ENCODE measurements around the gene GRHL3.
A peak's percentile ranks its signal among the peaks of the same experiment; 100 is the strongest.

GRHL3 gene

GRCh38 chr1:24293392-24294227 is 25.5 kb upstream of the GRHL3 start:
- H3K4me3 ChIP-seq (replicated peaks in 1 of 2; ENCODE audit: low read depth in 2 of 2, low read length in 2 of 2): no peak overlapping the region
- DNase-seq (ENCODE audit: low read depth in 2 of 2): no peak
- no peak for TF ChIP-seq CTCF (IDR thresholded peaks at IDR 0.05; ENCODE audit: low read depth, low read length)

GRCh38 chr1:24294228-24294672 is 24.9 kb upstream of the GRHL3 start:
- peak; percentile 96 to 99 for DNase-seq (ENCODE audit: low read depth in 2 of 2)
- TF ChIP-seq CTCF (IDR thresholded peaks at IDR 0.05; ENCODE audit: low read depth, low read length): no peak
- H3K4me3 ChIP-seq (replicated peaks in 1 of 2; ENCODE audit: low read depth in 2 of 2, low read length in 2 of 2): no peak overlapping the region

GRCh38 chr1:24294716-24295371 is 24.3 kb upstream of the GRHL3 start:
- DNase-seq (ENCODE audit: low read depth in 2 of 2): peak; percentile 83 to 94
- TF ChIP-seq CTCF (IDR thresholded peaks at IDR 0.05; ENCODE audit: low read depth, low read length): peak; percentile 9
- no peak overlapping the region for H3K4me3 ChIP-seq (replicated peaks in 1 of 2; ENCODE audit: low read depth in 2 of 2, low read length in 2 of 2)

- DNase-seq (ENCODE audit: low read depth in 2 of 2): no peak
- no peak for TF ChIP-seq CTCF (IDR thresholded peaks at IDR 0.05; ENCODE audit: low read depth, low read length)
- no peak overlapping the region for H3K4me3 ChIP-seq (replicated peaks in 1 of 2; ENCODE audit: low read depth in 2 of 2, low read length in 2 of 2)
These were observed 23.6 kb upstream of the GRHL3 start for GRCh38 chr1:24295535-24295934.

- no peak for TF ChIP-seq CTCF (IDR thresholded peaks at IDR 0.05; ENCODE audit: low read depth, low read length)
These were observed 21.8 kb upstream of the GRHL3 start for GRCh38 chr1:24297187-24297851.

GRCh38 chr1:24297852-24298232 is 21.3 kb upstream of the GRHL3 start:
- DNase-seq (ENCODE audit: low read depth in 2 of 2): no peak
- TF ChIP-seq CTCF (IDR thresholded peaks at IDR 0.05; ENCODE audit: low read depth, low read length): no peak
- H3K4me3 ChIP-seq (replicated peaks in 1 of 2; ENCODE audit: low read depth in 2 of 2, low read length in 2 of 2): no peak overlapping the region

More at GRCh38 chr1:24297187-24297851, 21.8 kb upstream of the GRHL3 start:
- DNase-seq (ENCODE audit: low read depth in 2 of 2): no peak
- H3K4me3 ChIP-seq (replicated peaks in 1 of 2; ENCODE audit: low read depth in 2 of 2, low read length in 2 of 2): no peak overlapping the region

All from cardiac fibroblast (primary cell).